Neural cell (in vitro differentiated cells): ENCODE measurements around the gene NCKIPSD. TPM values are rescaled to one million over a fixed set of nuclear protein-coding genes. Genes with fewer than 3 reads are reported as not detected.

Source experiments
- H2AFZ ChIP-seq: fragments of 200-600, 300-800 bp; sonication (generic), shearing (Covaris generic); 2 replicates; pipeline ENCODE4 v1.6.0; 2014; ENCODE audit warnings: low read depth, mild to moderate bottlenecking, antibody characterized with exemption, low read length, moderate library complexity
- H3F3A ChIP-seq: fragments of 200-600 bp; shearing (Covaris generic); 2 replicates; pipeline ENCODE4 v1.6.1; 2016; ENCODE audit warnings: mild to moderate bottlenecking, moderate library complexity, mixed read lengths, antibody characterized with exemption, low read length; ENCODE audit not compliant: insufficient read depth, poor library complexity, severe bottlenecking
- H3K27ac ChIP-seq: fragments of 200-600, 300-800 bp; sonication (generic), shearing (Covaris generic); 2 replicates; pipeline ENCODE4 v1.5.1; 2014; ENCODE audit warnings: mild to moderate bottlenecking, low read length, moderate library complexity
- H3K27me3 ChIP-seq: fragments of 300-800, 200-600 bp; sonication (generic), shearing (Covaris generic); 2 replicates; pipeline ENCODE4 v1.6.0; 2014; ENCODE audit warnings: mild to moderate bottlenecking, low read depth, low read length, moderate library complexity; ENCODE audit not compliant: insufficient read depth
- H3K36me3 ChIP-seq: fragments of 300-800, 200-600 bp; sonication (generic), shearing (Covaris generic); 2 replicates; pipeline ENCODE4 v1.5.1; 2014; ENCODE audit warnings: mild to moderate bottlenecking, antibody characterized with exemption, low read length, moderate library complexity; ENCODE audit not compliant: insufficient read depth
- H3K4me2 ChIP-seq: fragments of 300-800, 200-600 bp; sonication (generic), shearing (Covaris generic); 2 replicates; pipeline ENCODE4 v1.6.0; 2014; ENCODE audit warnings: mild to moderate bottlenecking, low read length
- H3K4me3 ChIP-seq: fragments of 300-800, 200-600 bp; sonication (generic), shearing (Covaris generic); 2 replicates; pipeline ENCODE4 v1.5.1; 2014; ENCODE audit warnings: mild to moderate bottlenecking, low read length, moderate library complexity
- H3K79me2 ChIP-seq: fragments of 200-600 bp; shearing (Covaris generic); replicated peaks from 2 replicates; pipeline ENCODE4 v1.6.0; 2014; ENCODE audit warnings: mild to moderate bottlenecking, low read length, moderate library complexity; ENCODE audit not compliant: insufficient read depth
- H3K9ac ChIP-seq: fragments of 300-800, 200-600 bp; sonication (generic), shearing (Covaris generic); 2 replicates; pipeline ENCODE4 v1.6.1; 2016; ENCODE audit warnings: mild to moderate bottlenecking, low read length, mixed read lengths
- H3K9me2 ChIP-seq: fragments of 200-600 bp; shearing (Covaris generic); 2 replicates; pipeline ENCODE4 v1.6.1; 2016; ENCODE audit warnings: mild to moderate bottlenecking, low read length, mixed read lengths; ENCODE audit not compliant: insufficient read depth
- H3K9me3 ChIP-seq: fragments of 200-600, 300-800 bp; sonication (generic), shearing (Covaris generic); 2 replicates; pipeline ENCODE4 v1.6.1; 2016; ENCODE audit warnings: mild to moderate bottlenecking, mixed run types, low read length, moderate library complexity, mixed read lengths
- H4K20me1 ChIP-seq: fragments of 200-600 bp; shearing (Covaris generic); 2 replicates; pipeline ENCODE4 v1.6.1; 2016; ENCODE audit warnings: mild to moderate bottlenecking, mixed run types; ENCODE audit not compliant: insufficient read depth
- CTCF ChIP-seq: fragments of 450-650 bp; IDR thresholded peaks from 2 replicates; pipeline ENCODE4 v1.5.1; 2014; ENCODE audit warnings: antibody characterized with exemption, mild to moderate bottlenecking, moderate library complexity; ENCODE audit not compliant: poor library complexity, severe bottlenecking
- EP300 ChIP-seq: fragments of 450-650 bp; conservative IDR thresholded peaks from 2 replicates; pipeline ENCODE4 v1.6.1; 2014; ENCODE audit warnings: antibody characterized with exemption, mild to moderate bottlenecking, moderate library complexity; ENCODE audit not compliant: poor library complexity, severe bottlenecking
- EZH2 ChIP-seq: fragments of 200-600, 300-800 bp; shearing (Covaris generic), sonication (generic); IDR thresholded peaks from 2 replicates; pipeline ENCODE4 v1.6.1; 2014; ENCODE audit warnings: antibody characterized with exemption, low read length, borderline replicate concordance, mild to moderate bottlenecking; ENCODE audit not compliant: insufficient read depth, poor library complexity, severe bottlenecking
- MXI1 ChIP-seq: fragments of 450-650 bp; conservative IDR thresholded peaks from 2 replicates; pipeline ENCODE4 v1.6.1; 2014; ENCODE audit warnings: antibody characterized with exemption, mild to moderate bottlenecking; ENCODE audit not compliant: poor library complexity, severe bottlenecking
- POLR2AphosphoS5 ChIP-seq: IDR thresholded peaks from 2 replicates; pipeline ENCODE4 v1.6.1; 2012
- RAD21 ChIP-seq: fragments of 450-650 bp; conservative IDR thresholded peaks from 2 replicates; pipeline ENCODE4 v1.6.1; 2014; ENCODE audit warnings: antibody characterized with exemption, mild to moderate bottlenecking, moderate library complexity
- REST ChIP-seq: IDR thresholded peaks from 2 replicates; pipeline ENCODE4 v1.6.1; 2012; ENCODE audit warnings: borderline replicate concordance
- SMC3 ChIP-seq: fragments of 450-650 bp; conservative IDR thresholded peaks from 2 replicates; pipeline ENCODE4 v1.6.1; 2014; ENCODE audit warnings: antibody characterized with exemption, mild to moderate bottlenecking, moderate library complexity; ENCODE audit not compliant: poor library complexity
- TAF1 ChIP-seq: IDR thresholded peaks from 2 replicates; pipeline ENCODE4 v1.6.1; 2012; ENCODE audit warnings: low read depth
- polyA plus RNA-seq: library from polyadenylated mRNA; depleted of rRNA; stranded (reverse); fragments of >200 nt; gene quantifications from 2 replicates; pipeline ENCODE4 v1.2.3, GENCODE V29; 2014

NCKIPSD gene
- polyA plus RNA-seq, 1 donor from 2014 or later = 19.0 TPM

DNA sequence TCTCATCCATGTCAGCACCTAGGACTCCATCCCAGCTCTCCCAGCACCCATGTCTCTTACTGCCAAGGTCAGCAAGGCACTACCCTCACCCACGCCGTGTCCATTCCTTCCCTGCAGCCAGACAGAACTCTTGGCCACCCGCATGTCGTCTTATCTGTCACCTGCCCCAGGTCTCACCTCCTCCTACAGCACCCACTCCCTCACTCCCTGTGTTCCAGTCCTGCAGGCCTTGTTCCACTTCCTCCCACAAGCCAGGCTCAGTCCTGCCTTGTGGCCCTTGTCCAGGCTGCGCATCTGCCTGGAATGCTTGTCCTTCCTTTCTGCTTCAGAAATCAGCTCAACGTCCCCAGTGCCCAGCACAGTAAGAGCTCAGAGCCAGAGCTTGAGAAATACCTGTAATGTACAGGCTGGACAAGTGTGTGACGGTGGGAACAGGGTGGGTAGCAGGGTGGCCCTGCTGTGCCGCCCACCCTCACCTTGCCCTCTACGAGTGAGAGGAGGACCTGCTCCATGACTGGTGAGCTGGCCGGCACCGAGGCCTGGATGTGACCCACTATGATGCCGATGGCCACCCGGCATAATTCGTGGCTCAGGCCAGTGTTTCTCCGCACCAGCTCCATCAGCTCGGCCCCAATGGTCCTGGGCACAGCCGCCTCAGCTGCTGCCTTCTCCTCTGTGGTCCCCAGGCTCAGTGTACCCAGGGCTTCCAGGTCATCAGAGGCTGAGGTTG is 4.7 kb downstream of the NCKIPSD start:
- no peak overlapping the region for H3K9ac ChIP-seq
- no peaks in the 10 kb centered on the region for H3K9me2 ChIP-seq
- H3K36me3 ChIP-seq = peaks cover 14% of the 10 kb centered on the region
- TF ChIP-seq CTCF (no peak), EZH2 (no peak), MXI1 (no peak), RAD21 (no peak), REST (no peak), TAF1 (no peak), EP300 (no peak), POLR2AphosphoS5 (no peak)
- no peaks in the 10 kb centered on the region for H3F3A ChIP-seq
- no peaks in the 10 kb centered on the region for H3K27me3 ChIP-seq
- H3K27ac ChIP-seq = no peak overlapping the region
- H2AFZ ChIP-seq = no peak overlapping the region
- no peak overlapping the region for H3K4me3 ChIP-seq
- no peaks in the 10 kb centered on the region for H4K20me1 ChIP-seq
- H3K79me2 ChIP-seq = peaks cover 11% of the 10 kb centered on the region
- no peaks in the 10 kb centered on the region for H3K9me3 ChIP-seq
- no peak overlapping the region for H3K4me2 ChIP-seq

DNA sequence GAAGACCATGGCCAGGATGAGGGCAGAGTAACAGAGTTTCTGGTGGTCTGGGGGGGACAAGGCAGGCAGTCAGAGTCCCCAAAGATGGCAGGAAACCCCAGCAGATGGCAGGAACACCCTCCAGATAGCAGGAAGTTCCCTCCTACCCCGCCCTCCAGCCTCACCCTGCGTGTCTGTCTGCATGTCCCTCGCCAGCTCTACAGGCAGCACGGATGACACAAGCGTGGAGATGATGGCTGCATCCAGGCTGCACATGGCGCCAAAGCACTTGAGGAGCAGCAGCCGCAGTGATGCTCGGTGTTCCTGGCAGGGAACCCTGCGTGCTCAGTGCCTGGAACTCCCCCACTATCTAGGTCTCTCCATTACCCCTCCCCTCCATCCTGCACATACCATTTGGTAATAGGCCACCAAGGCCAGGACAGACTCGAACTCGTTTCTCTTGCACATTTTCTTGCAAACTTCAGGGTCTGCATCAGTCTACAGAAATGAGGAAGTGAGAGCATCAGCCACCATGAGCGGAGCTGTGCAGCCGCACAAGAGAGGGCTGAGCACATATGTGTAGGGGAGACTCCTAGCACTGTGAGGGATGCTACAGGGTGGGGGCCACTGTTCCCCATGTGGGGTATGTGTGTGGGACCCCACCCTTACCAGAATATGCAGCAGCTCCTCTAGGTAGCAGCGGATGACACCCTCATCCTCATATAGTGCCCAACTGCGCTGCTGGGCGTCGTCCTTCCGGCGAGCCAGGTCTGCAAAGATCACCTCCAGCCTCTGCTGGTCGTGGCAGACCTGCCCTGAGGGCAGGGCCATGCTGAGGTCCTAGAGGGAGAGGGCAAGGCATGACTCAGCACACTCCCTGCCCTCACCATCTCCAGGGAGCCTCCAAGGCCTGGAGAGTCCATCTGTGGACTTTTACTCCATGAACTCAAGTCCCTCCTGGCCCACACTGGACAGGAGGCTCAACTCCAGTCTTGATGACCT is 6.0 kb downstream of the NCKIPSD start:
- H3K36me3 ChIP-seq = peaks cover 14% of the 10 kb centered on the region
- H3K27ac ChIP-seq = no peak overlapping the region

More for the DNA sequence above, 6.0 kb downstream of the NCKIPSD start:
- no peak for TF ChIP-seq POLR2AphosphoS5
- TF ChIP-seq RAD21 = no peak
- TF ChIP-seq EP300 = no peak
- no peak for TF ChIP-seq TAF1
- no peak for TF ChIP-seq SMC3
- TF ChIP-seq CTCF = no peak
- TF ChIP-seq EZH2 = no peak
- TF ChIP-seq MXI1 = no peak
- no peak for TF ChIP-seq REST
- Histone ChIP-seq H2AFZ (no peak overlapping the region), H3K9ac (no peak overlapping the region), H3K9me3 (no peaks in the 10 kb centered on the region), H3K4me3 (no peak overlapping the region), H3K27me3 (no peaks in the 10 kb centered on the region), H3K9me2 (no peaks in the 10 kb centered on the region), H3F3A (no peaks in the 10 kb centered on the region), H3K79me2 (peaks cover 5% of the 10 kb centered on the region), H3K4me2 (no peak overlapping the region), H4K20me1 (no peaks in the 10 kb centered on the region)
